T47D (cell line): ENCODE measurements around the gene RAMP1.

Experiments
- DNase-seq, 2 experiments: peaks; one replicate each; pipeline versions ENCODE4 v3.0.0 to v3.0.0-alpha.2; 2011 to 2012; ENCODE audit warnings: low read depth in 1 of 2, low spot score in 1 of 2
- JUND ChIP-seq: IDR thresholded peaks from 2 replicates; pipeline ENCODE4 v1.6.1; 2012; ENCODE audit warnings: low read depth
- in situ Hi-C: cut with HindIII; loops from 2 replicates; pipeline ENCODE4 v1.10.0; 2016; ENCODE audit warnings: low sequenced_read_pairs, low pct_unique_long_range_greater_than_20kb

Gene RAMP1

GRCh38 chr2:237912271-237913192 is 53.1 kb downstream of the RAMP1 start:
- in situ Hi-C loops = no loop called here
- DNase-seq = no peak

DNA sequence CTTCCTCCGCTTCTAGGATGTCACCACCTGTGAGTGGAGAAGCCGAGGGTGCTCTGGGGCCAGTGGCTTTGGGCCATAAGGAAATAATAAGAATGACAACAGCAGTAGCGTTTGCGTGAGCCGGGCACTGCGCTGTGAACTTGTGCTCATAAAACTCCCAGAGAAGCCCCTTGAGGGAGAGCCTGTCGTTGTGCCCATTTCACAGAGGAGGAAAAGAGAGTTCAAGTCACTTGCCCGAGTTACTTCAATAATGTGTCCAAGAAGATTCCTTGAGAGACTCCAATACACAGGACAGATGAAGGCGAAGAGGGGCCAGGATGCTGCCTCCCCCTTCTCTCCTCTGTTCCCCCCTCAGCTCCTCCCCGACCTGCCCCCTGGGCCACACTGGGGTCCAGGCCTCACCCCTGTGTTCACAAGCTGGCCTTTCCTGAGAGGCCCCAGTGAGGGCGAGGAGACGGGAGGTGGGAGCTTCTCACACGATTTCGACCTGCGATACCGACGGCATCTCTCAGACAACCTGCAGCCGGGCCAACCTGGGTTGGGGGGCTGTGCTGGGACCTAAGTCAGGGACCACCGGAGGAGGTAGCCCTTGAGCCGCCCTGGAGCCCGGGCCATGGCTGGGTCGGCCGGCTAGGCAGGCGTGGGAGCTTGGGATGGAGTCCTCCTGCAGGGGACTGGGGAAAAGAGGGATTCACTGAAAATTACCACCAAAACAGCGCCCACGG is 53.9 kb downstream of the RAMP1 start:
- in situ Hi-C loops = no loop called here
- DNase-seq = no peak
- no peak for TF ChIP-seq JUND

More at GRCh38 chr2:237912271-237913192, 53.1 kb downstream of the RAMP1 start:
- no peak for TF ChIP-seq JUND

DNA sequence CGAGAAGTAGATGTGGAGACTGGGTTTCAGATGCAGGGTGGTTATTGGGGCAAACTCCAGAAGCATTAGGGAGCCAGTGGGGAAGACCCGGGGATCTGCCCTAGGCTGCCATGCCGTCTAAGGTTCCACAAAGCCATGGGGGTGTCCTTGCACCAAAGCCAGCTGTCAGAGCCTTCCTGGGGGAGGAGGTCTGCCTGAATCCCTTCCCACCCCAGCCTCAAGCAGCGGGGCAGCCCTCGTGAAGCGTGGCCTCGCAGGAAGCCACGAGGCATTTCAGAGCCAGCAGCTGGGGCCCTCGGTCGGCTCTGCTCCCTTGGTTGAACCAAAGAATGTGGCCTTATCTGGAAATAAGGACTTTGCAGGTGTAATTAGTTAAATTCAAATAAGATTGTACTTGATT is 56.2 kb downstream of the RAMP1 start:
- in situ Hi-C loops = no loop called here
- no peak for DNase-seq

DNA sequence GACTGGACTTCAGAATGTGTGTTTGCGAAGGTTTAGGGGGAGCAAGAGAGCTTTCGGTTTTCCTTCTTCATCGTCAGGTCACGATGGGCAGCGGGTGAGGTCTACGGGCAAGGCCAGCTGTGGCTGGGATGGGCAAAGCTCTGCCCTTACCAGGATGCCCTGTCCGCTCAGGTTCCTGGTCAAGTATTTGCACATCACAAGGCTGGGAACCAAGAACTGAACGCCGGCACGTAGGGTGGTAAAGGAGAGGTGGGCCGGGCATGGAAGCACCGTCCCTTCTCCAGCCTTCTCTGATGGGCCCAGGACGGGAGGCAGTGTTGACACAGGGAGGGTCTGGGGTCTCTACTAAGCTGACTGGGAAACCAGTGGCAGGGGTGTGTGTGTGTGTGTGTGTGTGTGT is 56.9 kb downstream of the RAMP1 start:
- TF ChIP-seq JUND = no peak
- no peak for DNase-seq
- in situ Hi-C loops = no loop called here

More for the DNA sequence above, 56.2 kb downstream of the RAMP1 start:
- no peak for TF ChIP-seq JUND

DNA sequence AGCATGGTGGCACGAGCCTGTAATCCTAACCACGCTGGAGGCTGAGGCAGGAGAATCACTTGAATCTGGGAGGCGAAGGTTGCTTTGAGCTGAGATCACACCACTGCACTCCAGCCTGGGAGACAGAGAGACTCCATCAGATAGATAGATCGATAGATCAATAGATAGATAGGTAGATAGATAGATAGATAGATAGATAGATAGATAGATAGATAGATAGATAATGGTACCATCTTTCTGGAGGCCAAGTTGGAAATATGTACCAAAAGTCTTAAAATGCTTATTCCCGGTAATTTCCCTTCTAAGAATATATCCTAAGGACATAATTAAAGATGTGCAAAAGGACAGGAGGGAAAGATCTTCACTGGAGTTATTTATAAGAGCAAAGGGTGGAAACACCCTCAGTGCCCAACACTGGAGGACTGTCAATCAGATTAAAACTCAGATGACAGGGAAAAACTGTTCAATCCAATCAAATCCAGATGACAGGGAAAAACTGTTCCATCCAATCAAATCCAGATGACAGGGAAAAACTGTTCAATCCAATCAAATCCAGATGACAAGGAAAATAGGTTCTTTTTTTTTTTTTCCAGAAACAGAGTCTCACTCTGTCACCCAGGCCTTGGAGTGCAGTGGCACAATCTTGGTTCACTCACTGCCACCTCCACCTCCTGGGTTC is 58.4 kb downstream of the RAMP1 start:
- no peak for DNase-seq
- no peak for TF ChIP-seq JUND
- in situ Hi-C loops = no loop called here

DNA sequence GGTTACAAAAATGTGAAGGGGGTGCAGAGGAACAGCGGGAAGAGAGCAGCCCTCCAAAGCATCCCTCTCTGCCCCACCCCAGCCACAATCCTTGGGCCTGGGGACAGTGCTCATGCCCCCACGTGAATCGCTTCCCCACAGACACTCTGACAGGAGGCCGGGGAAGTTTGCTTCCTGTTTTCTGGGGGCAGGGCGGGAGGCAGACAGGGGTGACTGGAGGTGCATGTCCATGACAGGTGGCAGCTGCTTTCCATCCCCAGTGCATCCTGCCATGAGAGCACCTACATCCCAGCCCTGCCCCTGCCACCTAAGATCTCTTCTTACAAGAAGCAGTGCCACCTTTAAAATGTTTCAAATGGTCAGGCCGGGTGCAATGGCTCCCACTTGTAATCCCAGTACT is 60.2 kb downstream of the RAMP1 start:
- no peak for DNase-seq
- TF ChIP-seq JUND = no peak
- in situ Hi-C loops = no loop called here

- in situ Hi-C loops = no loop called here
- TF ChIP-seq JUND = no peak
- DNase-seq = no peak
Observed at GRCh38 chr2:237920673-237921072, 61.2 kb downstream of the RAMP1 start.

DNA sequence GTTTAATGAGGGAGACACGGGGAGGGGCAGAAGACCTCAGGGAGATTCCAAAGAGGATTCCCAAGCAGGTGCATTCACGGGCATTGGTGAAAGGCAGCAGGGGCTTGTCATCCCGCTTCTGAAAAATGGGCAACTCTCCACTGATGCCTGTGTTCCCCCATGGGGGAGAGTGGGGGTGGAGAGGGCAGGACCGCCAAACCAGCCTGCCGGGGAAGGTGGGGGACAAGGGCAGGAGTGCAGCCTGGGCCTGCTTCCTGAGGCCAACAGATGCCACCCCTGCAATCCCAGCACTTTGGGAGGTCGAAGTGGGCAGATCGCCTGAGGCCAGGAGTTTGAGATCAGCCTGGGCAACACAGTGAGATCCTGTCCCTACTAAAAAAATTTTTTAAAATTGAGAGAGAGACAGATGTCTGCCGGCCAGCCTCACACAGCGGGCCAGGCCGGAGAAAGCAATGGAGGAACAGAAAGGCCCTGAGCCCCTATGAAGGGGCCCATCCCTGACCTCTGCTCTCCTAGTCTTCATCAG is 62.6 kb downstream of the RAMP1 start:
- TF ChIP-seq JUND = no peak
- DNase-seq = no peak
- in situ Hi-C loops = no loop called here

DNA sequence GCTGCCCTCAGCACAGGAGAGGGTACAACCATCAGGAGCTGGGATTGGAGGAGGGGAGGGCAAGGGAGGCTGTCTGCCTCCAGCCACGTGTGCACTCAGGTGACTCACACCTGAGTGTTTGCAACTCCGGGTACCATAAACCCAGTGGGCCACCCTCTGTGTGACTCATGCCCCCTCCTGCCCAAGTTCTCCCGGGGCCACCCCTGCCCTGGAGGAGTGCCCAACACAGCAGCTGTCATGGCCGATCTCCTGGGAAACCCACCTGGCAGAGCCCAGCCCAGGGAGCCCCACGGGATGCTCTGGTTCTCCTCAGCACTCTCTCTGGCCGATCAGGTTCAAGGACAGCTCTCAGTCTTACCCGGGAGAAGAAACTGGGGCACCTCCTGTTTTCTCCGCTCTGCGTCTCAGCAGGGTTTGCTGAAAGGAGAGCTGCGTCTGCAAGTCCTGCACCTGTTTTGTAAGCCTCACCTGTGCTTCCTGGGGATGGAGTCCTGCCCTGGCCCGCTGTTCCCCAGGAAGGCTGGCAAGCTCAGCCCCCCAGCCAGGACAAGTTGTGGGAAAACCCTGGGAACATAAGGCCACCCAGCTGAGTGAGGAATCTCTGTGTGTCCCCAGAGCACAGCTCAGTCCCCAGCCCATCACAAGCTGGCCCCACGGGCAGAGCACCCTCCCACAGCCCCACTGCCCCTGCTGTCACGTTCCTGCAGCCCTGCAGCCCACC is 63.4 kb downstream of the RAMP1 start:
- in situ Hi-C loops = no loop called here
- TF ChIP-seq JUND = no peak
- DNase-seq = no peak

GRCh38 chr2:237923481-237924163 is 64.2 kb downstream of the RAMP1 start:
- in situ Hi-C loops = no loop called here
- TF ChIP-seq JUND = no peak
- DNase-seq = no peak

DNA sequence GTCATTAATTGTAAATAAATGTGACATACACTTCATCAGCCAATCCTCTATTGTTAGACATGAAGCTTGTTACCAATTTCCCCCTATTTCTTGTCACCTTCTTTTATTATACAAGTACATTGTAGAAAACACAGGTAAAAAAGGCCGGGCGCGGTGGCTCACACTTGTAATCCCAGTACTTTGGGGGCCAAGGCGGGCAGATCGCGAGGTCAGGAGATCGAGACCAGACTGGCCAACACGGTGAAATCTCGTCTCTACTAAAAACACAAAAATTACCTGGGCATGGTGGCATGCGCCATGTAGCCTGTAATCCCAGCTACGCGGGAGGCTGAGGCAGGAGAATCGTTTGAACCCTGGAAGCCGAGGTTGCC is 64.7 kb downstream of the RAMP1 start:
- in situ Hi-C loops = no loop called here
- TF ChIP-seq JUND = no peak
- no peak for DNase-seq
